Stomach (tissue), 9 donors: Measurements from ENCODE around the gene COL6A1. TPM values are rescaled to one million over a fixed set of nuclear protein-coding genes. Genes with fewer than 3 reads are reported as not detected.
A peak's percentile ranks its signal among the peaks of the same experiment; 100 is the strongest.
"Not testable (repeated sequence)": the region's sequence is repeated elsewhere in the genome, so short reads cannot be mapped to it uniquely, and the experiment has no call there.

ENCODE experiments used
- DNase-seq, 2 donors: peaks; one replicate each; pipeline versions ENCODE4 v3.0.0 to v3.0.0-alpha.2; 2013 to 2019
- H3K27ac ChIP-seq, 5 donors: fragments of 200-600 bp in 4 of 5; sonication (generic) in 4 of 5; one replicate each; pipeline ENCODE4 v1.5.1; 2013 to 2019; ENCODE audit warnings: mild to moderate bottlenecking in 1 of 5, moderate library complexity in 1 of 5
- H3K27me3 ChIP-seq, 3 donors: fragments of 200-600 bp; sonication (generic); one replicate each; pipeline ENCODE4 v1.5.1; 2017 to 2019; ENCODE audit warnings: mixed run types in 1 of 3
- H3K36me3 ChIP-seq, 4 donors: fragments of 200-600 bp; sonication (generic); 1 replicate in 3 of 4; 2 replicates in 1 of 4; pipeline ENCODE4 v1.5.1; 2016 to 2019
- H3K4me1 ChIP-seq, 4 donors: fragments of 200-600 bp; sonication (generic); one replicate each; pipeline ENCODE4 v1.5.1; 2016 to 2019
- H3K4me3 ChIP-seq, 4 donors: fragments of 200-600 bp; sonication (generic) in 3 of 4; one replicate each; pipeline ENCODE4 v1.5.1; 2016 to 2019; ENCODE audit warnings: mild to moderate bottlenecking in 1 of 4
- H3K9me3 ChIP-seq, 4 donors: fragments of 200-600 bp; sonication (generic); one replicate each; pipeline ENCODE4 v1.5.1; 2016 to 2019
- CTCF ChIP-seq, 7 experiments: fragments of 450-650 bp in 4 of 7; fragments of 200-600 bp in 3 of 7; sonication (generic) in 3 of 7; IDR thresholded peaks; one replicate each; pipeline ENCODE4 v1.5.1; 2016 to 2019; ENCODE audit warnings: antibody characterized with exemption in 7 of 7, control low read depth in 2 of 7, mild to moderate bottlenecking in 1 of 7
- EP300 ChIP-seq: sonication (generic); formaldehyde crosslinking; IDR thresholded peaks from one replicate; pipeline ENCODE4 v1.6.1; 2017; ENCODE audit warnings: antibody characterized with exemption
- POLR2A ChIP-seq, 4 donors: fragments of 450-650 bp; IDR thresholded peaks; one replicate each; pipeline ENCODE4 v1.6.1; 2016; ENCODE audit warnings: antibody characterized with exemption in 4 of 4, control low read depth in 2 of 4, mild to moderate bottlenecking in 1 of 4, moderate library complexity in 1 of 4
- POLR2AphosphoS5 ChIP-seq, 3 donors: sonication (generic); formaldehyde crosslinking; IDR thresholded peaks; one replicate each; pipeline ENCODE4 v1.6.1; 2016; ENCODE audit warnings: antibody characterized with exemption in 3 of 3
- WGBS, 5 donors: extraction: QIAGEN DNeasy Blood & Tissue Kit in 3 of 5; methylation state at CpG; one replicate each; pipeline versions ENCODE4 v1.1.5 to v1.1.7; 2013 to 2018; 5-methylcytosine and 5-hydroxymethylcytosine counted together
- intact Hi-C: fragments of 100-400 bp; cut with DNase I; formaldehyde crosslinking; loops from one replicate; pipeline ENCODE4 v1.15.1; 2023; ENCODE audit warnings: low total_unique reads
- polyA plus RNA-seq, 3 donors: library from polyadenylated mRNA; stranded (reverse); fragments of 200-250 nt; gene quantifications; one replicate each; pipeline ENCODE4 v1.2.3, GENCODE V29; 2013
- total RNA-seq, 5 donors: library from RNA; depleted of rRNA; stranded (reverse); fragments of >200 nt; gene quantifications; one replicate each; pipeline versions ENCODE4 v1.1.0 to v1.2.3, GENCODE V29; 2014 to 2016
- donor health status: healthy with polysubstance abuse.
- donor health status: Bipolar disorder and iron deficiency.
- donor health status: healthy.

Gene COL6A1
- total and polyA plus RNA-seq, 8 donors = 63.2 to 756 (median 254) TPM

GRCh38 chr21:45951676-45952075 is 29.9 kb upstream of the COL6A1 start:
- WGBS, 5 donors = 73 to 82% (median 78%) methylated on average over 14 to 15 of the region's 15 CpGs
- no peak for DNase-seq
- Histone ChIP-seq H3K4me1 (peaks cover 12 to 41% (median 24%) of the 10 kb centered on the region in 4 donors), H3K36me3 (no peaks in the 10 kb centered on the region), H3K27ac (peak overlapping the region in 1 of 5 donors; percentile 40), H3K27me3 (peaks cover 0 to 27% (median 0%) of the 10 kb centered on the region in 3 donors), H3K4me3 (no peak overlapping the region), H3K9me3 (no peaks in the 10 kb centered on the region)
- intact Hi-C loops = no loop called here
- TF ChIP-seq POLR2AphosphoS5 (IDR thresholded peaks at IDR 0.05) = no peak
- TF ChIP-seq POLR2A (IDR thresholded peaks at IDR 0.05) = no peak
- no peak for TF ChIP-seq EP300

GRCh38 chr21:45952527-45952926 is 29.0 kb upstream of the COL6A1 start:
- intact Hi-C loops, DNase-seq, H3K36me3 ChIP-seq, H3K9me3 ChIP-seq, H3K4me3 ChIP-seq: not testable (repeated sequence)
- Histone ChIP-seq H3K27ac (peak overlapping the region in 1 of 5 donors; percentile 78), H3K4me1 (peaks cover 12 to 42% (median 25%) of the 10 kb centered on the region in 4 donors), H3K27me3 (peaks cover 0 to 30% (median 0%) of the 10 kb centered on the region in 3 donors)
- 76 to 86% (median 84%) methylated on average over 9 to 10 of the region's 10 CpGs for WGBS, 5 donors

- 33 to 53% (median 44%) methylated on average over 11 of the region's 11 CpGs for WGBS, 5 donors
- intact Hi-C loops = no loop called here
- TF ChIP-seq POLR2AphosphoS5 (IDR thresholded peaks at IDR 0.05) (no peak), EP300 (no peak), POLR2A (IDR thresholded peaks at IDR 0.05) (no peak), CTCF (IDR thresholded peaks at IDR 0.05) (no peak)
Observed at GRCh38 chr21:45952974-45953373, 28.6 kb upstream of the COL6A1 start.

GRCh38 chr21:45954261-45954660 is 27.3 kb upstream of the COL6A1 start:
- no peak overlapping the region for H3K4me3 ChIP-seq
- intact Hi-C loops = no loop called here
- peaks cover 10 to 45% (median 24%) of the 10 kb centered on the region in 4 donors for H3K4me1 ChIP-seq
- H3K9me3 ChIP-seq = no peaks in the 10 kb centered on the region
- peak overlapping the region in 4 of 5 donors; percentile 60 to 78 (median 70) for H3K27ac ChIP-seq
- WGBS, 5 donors = 39 to 53% (median 48%) methylated on average over 12 of the region's 12 CpGs
- no peak for TF ChIP-seq EP300
- TF ChIP-seq POLR2AphosphoS5 (IDR thresholded peaks at IDR 0.05) = no peak
- peak in 1 of 7 experiments; percentile 14 for TF ChIP-seq CTCF (IDR thresholded peaks at IDR 0.05)
- peak in 1 of 2 donors; percentile 49 for DNase-seq
- no peaks in the 10 kb centered on the region for H3K36me3 ChIP-seq
- peaks cover 0 to 33% (median 0%) of the 10 kb centered on the region in 3 donors for H3K27me3 ChIP-seq

More at GRCh38 chr21:45952974-45953373, 28.6 kb upstream of the COL6A1 start:
- DNase-seq = peak in 1 of 2 donors; percentile 37
- Histone ChIP-seq H3K4me1 (peaks cover 12 to 47% (median 27%) of the 10 kb centered on the region in 4 donors), H3K27me3 (peaks cover 0 to 33% (median 0%) of the 10 kb centered on the region in 3 donors), H3K4me3 (no peak overlapping the region), H3K36me3 (no peaks in the 10 kb centered on the region), H3K27ac (peak overlapping the region in 2 of 5 donors; percentile 73 to 78), H3K9me3 (no peaks in the 10 kb centered on the region)

GRCh38 chr21:45954921-45955320 is 26.6 kb upstream of the COL6A1 start:
- intact Hi-C loops = no loop called here
- peaks cover 9 to 45% (median 23%) of the 10 kb centered on the region in 4 donors for H3K4me1 ChIP-seq
- WGBS, 5 donors = 89 to 95% (median 94%) methylated on average over 6 of the region's 6 CpGs
- no peak for DNase-seq
- no peak overlapping the region for H3K4me3 ChIP-seq
- H3K36me3 ChIP-seq = no peaks in the 10 kb centered on the region
- no peak overlapping the region for H3K27ac ChIP-seq
- no peak for TF ChIP-seq EP300
- no peak for TF ChIP-seq CTCF (IDR thresholded peaks at IDR 0.05)
- no peak for TF ChIP-seq POLR2AphosphoS5 (IDR thresholded peaks at IDR 0.05)
- TF ChIP-seq POLR2A (IDR thresholded peaks at IDR 0.05) = no peak
- H3K9me3 ChIP-seq = no peaks in the 10 kb centered on the region
- H3K27me3 ChIP-seq = peaks cover 0 to 29% (median 0%) of the 10 kb centered on the region in 3 donors
